IMR-90 (cell line): ENCODE measurements around the gene TBC1D24. TPM values are rescaled to one million over a fixed set of nuclear protein-coding genes. Genes with fewer than 3 reads are reported as not detected.

Experiments
- ATAC-seq: fragments of 200-7000 bp; cut with Tn5 transposase; 2 replicates; pipeline ENCODE4 v1.9.1; 2020; ENCODE audit warnings: low read depth, mild to moderate bottlenecking, moderate library complexity
- BruUV-seq: library from RNA; stranded (reverse); fragments of 400-500 nt; replicated peaks from 2 replicates; lab custom pipeline; 2021; lab: Mats Ljungman, UMichigan
- CTCF ChIA-PET: fragments of 300-600 bp; formaldehyde crosslinking; extraction: SDS; loops from one replicate; lab custom pipeline; 2021; ENCODE audit warnings: antibody characterized with exemption; lab: Yijun Ruan, JAX
- POLR2A ChIA-PET: fragments of 300-600 bp; sonication (Branson Sonifier 250); formaldehyde crosslinking; loops from one replicate; lab custom pipeline; 2022; ENCODE audit warnings: antibody characterized with exemption; ENCODE audit not compliant: unreplicated experiment; lab: Charles Lee
- DNase-seq: peaks from one replicate; pipeline ENCODE4 v3.0.0; 2013
- H2AFZ ChIP-seq: replicated peaks from 2 replicates; pipeline ENCODE3; 2013; ENCODE audit warnings: low read length, mild to moderate bottlenecking; ENCODE audit not compliant: poor library complexity
- H2AK5ac ChIP-seq: 2 replicates; pipeline ENCODE4 v1.6.1; 2013; ENCODE audit warnings: low read depth, low read length, inconsistent platforms
- H2AK9ac ChIP-seq: replicated peaks from 2 replicates; pipeline ENCODE3; 2013; ENCODE audit warnings: mild to moderate bottlenecking, low read depth, low read length, moderate library complexity; ENCODE audit not compliant: poor library complexity
- H2BK120ac ChIP-seq: 2 replicates; pipeline ENCODE4 v1.6.1; 2013; ENCODE audit warnings: low read depth, low read length, inconsistent platforms
- H2BK15ac ChIP-seq: 3 replicates; pipeline ENCODE4 v1.6.1; 2013; ENCODE audit warnings: low read depth, low read length, inconsistent platforms
- H2BK20ac ChIP-seq: 2 replicates; pipeline ENCODE4 v1.6.1; 2013; ENCODE audit warnings: low read depth, mild to moderate bottlenecking, inconsistent platforms, low read length, moderate library complexity
- H2BK5ac ChIP-seq: 2 replicates; pipeline ENCODE4 v1.6.1; 2013; ENCODE audit warnings: mild to moderate bottlenecking, low read depth, low read length, inconsistent platforms; ENCODE audit not compliant: poor library complexity, severe bottlenecking
- H3K14ac ChIP-seq: replicated peaks from 2 replicates; pipeline ENCODE4 v1.6.1; 2013; ENCODE audit warnings: low read depth, low read length, inconsistent platforms
- H3K18ac ChIP-seq: 2 replicates; pipeline ENCODE4 v1.6.1; 2013; ENCODE audit warnings: low read depth, low read length, control low read depth
- H3K23ac ChIP-seq: 2 replicates; pipeline ENCODE4 v1.6.1; 2013; ENCODE audit warnings: low read depth, low read length, inconsistent platforms
- H3K27ac ChIP-seq: 2 replicates; pipeline ENCODE4 v1.5.1; 2013; ENCODE audit warnings: mild to moderate bottlenecking, control low read depth, low read length; ENCODE audit not compliant: insufficient read depth
- H3K27me3 ChIP-seq: 2 replicates; pipeline ENCODE4 v1.6.1; 2013; ENCODE audit warnings: low read length; ENCODE audit not compliant: control insufficient read depth, insufficient read depth
- H3K36me3 ChIP-seq: 2 replicates; pipeline ENCODE4 v1.6.1; 2013; ENCODE audit warnings: low read length, mixed read lengths; ENCODE audit not compliant: control insufficient read depth, insufficient read depth
- H3K4ac ChIP-seq: 2 replicates; pipeline ENCODE4 v1.6.1; 2013; ENCODE audit warnings: low read depth, low read length, inconsistent platforms
- H3K4me1 ChIP-seq: 2 replicates; pipeline ENCODE4 v1.6.1; 2013; ENCODE audit warnings: low read length, mixed read lengths; ENCODE audit not compliant: control insufficient read depth, insufficient read depth
- H3K4me2 ChIP-seq: 2 replicates; pipeline ENCODE4 v1.6.1; 2013; ENCODE audit warnings: low read depth, mild to moderate bottlenecking, control low read depth, low read length, moderate library complexity
- H3K4me3 ChIP-seq: 2 replicates; pipeline ENCODE4 v1.5.1; 2013; ENCODE audit warnings: low read depth, mild to moderate bottlenecking, control low read depth, low read length, moderate library complexity; ENCODE audit not compliant: insufficient read depth
- H3K56ac ChIP-seq: 2 replicates; pipeline ENCODE4 v1.6.1; 2013; ENCODE audit warnings: low read length, inconsistent platforms; ENCODE audit not compliant: insufficient read depth; ENCODE audit errors: extremely low read depth
- H3K79me1 ChIP-seq, 2 experiments: 2 replicates each; pipeline ENCODE4 v1.6.1; 2013; ENCODE audit warnings: low read length in 2 of 2, inconsistent platforms in 1 of 2, low read depth in 1 of 2
- H3K9ac ChIP-seq: 2 replicates; pipeline ENCODE4 v1.6.1; 2013; ENCODE audit warnings: low read depth, low read length, control low read depth
- H3K9me1 ChIP-seq: 2 replicates; pipeline ENCODE4 v1.6.1; 2013; ENCODE audit warnings: low read length, inconsistent platforms; ENCODE audit not compliant: insufficient read depth
- H3K9me3 ChIP-seq: 2 replicates; pipeline ENCODE4 v1.6.1; 2013; ENCODE audit warnings: low read length; ENCODE audit not compliant: control insufficient read depth, insufficient read depth
- H4K20me1 ChIP-seq: 2 replicates; pipeline ENCODE4 v1.6.1; 2013; ENCODE audit warnings: low read length, inconsistent platforms; ENCODE audit not compliant: insufficient read depth
- H4K5ac ChIP-seq: 2 replicates; pipeline ENCODE4 v1.6.1; 2013; ENCODE audit warnings: mild to moderate bottlenecking, low read depth, low read length, control low read depth
- H4K8ac ChIP-seq, 2 experiments: 2 replicates each; pipeline ENCODE4 v1.6.1; 2013; ENCODE audit warnings: low read depth in 2 of 2, low read length in 2 of 2, control low read depth in 1 of 2, inconsistent platforms in 1 of 2
- H4K91ac ChIP-seq: 2 replicates; pipeline ENCODE4 v1.6.1; 2013; ENCODE audit warnings: low read depth, low read length, inconsistent platforms; ENCODE audit not compliant: insufficient read depth
- CEBPB ChIP-seq: IDR thresholded peaks from 2 replicates; pipeline ENCODE4 v1.6.1; 2012; ENCODE audit warnings: low read depth, low read length, improper control_type of control experiment
- CHD1 ChIP-seq: IDR thresholded peaks from 2 replicates; pipeline ENCODE4 v1.6.1; 2012; ENCODE audit warnings: low read depth, low read length, improper control_type of control experiment
- FOS ChIP-seq: fragments of 150-350 bp; IDR thresholded peaks from 2 replicates; pipeline ENCODE4 v1.6.1; 2016; ENCODE audit warnings: low read depth, low read length
- MAFK ChIP-seq: IDR thresholded peaks from 2 replicates; pipeline ENCODE4 v1.6.1; 2012; ENCODE audit warnings: low read depth, low read length, improper control_type of control experiment
- MAZ ChIP-seq: IDR thresholded peaks from 2 replicates; pipeline ENCODE4 v1.6.1; 2012; ENCODE audit warnings: low read depth, mild to moderate bottlenecking, low read length, improper control_type of control experiment, moderate library complexity, borderline replicate concordance
- MXI1 ChIP-seq: IDR thresholded peaks from 2 replicates; pipeline ENCODE4 v1.6.1; 2012; ENCODE audit warnings: low read depth, mild to moderate bottlenecking, low read length, moderate library complexity, borderline replicate concordance
- NFE2L2 ChIP-seq: fragments of 150-350 bp; IDR thresholded peaks from 2 replicates; pipeline ENCODE4 v1.6.1; 2016; ENCODE audit warnings: low read depth, mild to moderate bottlenecking, low read length
- RAD21 ChIP-seq: IDR thresholded peaks from 2 replicates; pipeline ENCODE4 v1.6.1; 2012; ENCODE audit warnings: low read length, improper control_type of control experiment
- RCOR1 ChIP-seq: IDR thresholded peaks from 2 replicates; pipeline ENCODE4 v1.6.1; 2012; ENCODE audit warnings: mild to moderate bottlenecking, low read length, improper control_type of control experiment; ENCODE audit not compliant: insufficient replicate concordance
- RFX5 ChIP-seq: IDR thresholded peaks from 2 replicates; pipeline ENCODE4 v1.8.0; 2012; ENCODE audit warnings: low read depth, mild to moderate bottlenecking, low read length, moderate library complexity
- SMC3 ChIP-seq: fragments of 150-350 bp; IDR thresholded peaks from 2 replicates; pipeline ENCODE4 v1.6.1; 2016; ENCODE audit warnings: low read depth, mild to moderate bottlenecking, antibody characterized with exemption, low read length, moderate library complexity
- USF2 ChIP-seq: fragments of 150-350 bp; IDR thresholded peaks from 2 replicates; pipeline ENCODE4 v1.6.1; 2017; ENCODE audit warnings: mild to moderate bottlenecking, antibody characterized with exemption, low read length, low read depth
- WGBS, 2 experiments: methylation state at CpG; one replicate each; pipeline versions ENCODE4 v1.1.5 to v1.1.7; 2013; ENCODE audit warnings: missing lambda C conversion rate in 2 of 2; ENCODE audit not compliant: insufficient read length in 1 of 2; ENCODE audit errors: extremely low coverage in 2 of 2; 5-methylcytosine and 5-hydroxymethylcytosine counted together
- dilution Hi-C: fragments of 300-500 bp; cut with HindIII; formaldehyde crosslinking; loops from one replicate; pipeline ENCODE4 v1.14.3; 2018; ENCODE audit warnings: low sequenced_read_pairs; ENCODE audit not compliant: unreplicated experiment
- in situ Hi-C: fragments of 300-500 bp; cut with MboI; formaldehyde crosslinking; loops from 3 replicates; pipeline ENCODE4 v1.14.3; 2019; ENCODE audit warnings: low sequenced_read_pairs, inconsistent platforms, mixed read lengths
- intact Hi-C: fragments of 100-400 bp; cut with micrococcal nuclease; formaldehyde crosslinking; loops from 2 replicates; pipeline ENCODE4 v1.10.0; 2022
- polyA plus RNA-seq, 3 experiments: library from polyadenylated mRNA; depleted of rRNA; stranded (reverse); fragments of >200 nt; gene quantifications; 2 replicates each; pipeline ENCODE4 v1.2.3, GENCODE V29; 2012; ENCODE audit warnings: low replicate concordance in 1 of 3
- total RNA-seq: library from RNA; depleted of rRNA; stranded (reverse); fragments of >200 nt; gene quantifications from 2 replicates; pipeline ENCODE4 v1.2.3, GENCODE V29; 2012
- TF ChIP-seq, protein P1 (sequence below): conservative IDR thresholded peaks from 2 replicates; pipeline ENCODE4 v1.5.1; 2012; ENCODE audit warnings: mild to moderate bottlenecking, low read depth, low read length, improper control_type of control experiment

Gene TBC1D24
- total and polyA plus RNA-seq, 2 of the 4 experiments (the other 2 are of a cell fraction), result 7.5 to 13.4 TPM

- Histone ChIP-seq H4K8ac (no peak overlapping the region), H2AFZ (peak overlapping the region; percentile 88), H2BK15ac (no peak overlapping the region), H2AK5ac (no peak overlapping the region), H3K4me2 (peak overlapping the region; percentile 1; the same call in 1 of the 2 replicates), H3K56ac (no peak overlapping the region), H4K91ac (no peak overlapping the region), H3K9me1 (no peaks in the 10 kb centered on the region), H3K18ac (no peak overlapping the region), H3K9me3 (no peaks in the 10 kb centered on the region), H3K4me1 (peaks cover 9% of the 10 kb centered on the region), H3K4ac (no peak overlapping the region), H3K9ac (no peak overlapping the region), H4K20me1 (peaks cover 17% of the 10 kb centered on the region), H2BK5ac (no peak overlapping the region), H2BK120ac (no peak overlapping the region), H3K14ac (no peak overlapping the region), H2AK9ac (peak overlapping the region; percentile 53), H3K4me3 (no peak overlapping the region), H2BK20ac (no peak overlapping the region), H3K36me3 (peaks cover 17% of the 10 kb centered on the region; the same call in 1 of the 2 replicates), H4K5ac (no peak overlapping the region), H3K79me1 (peaks cover 3 to 21% of the 10 kb centered on the region in 2 experiments; a peak in 2 of 4 replicates), H3K27ac (no peak overlapping the region), H3K27me3 (no peaks in the 10 kb centered on the region), H3K23ac (no peak overlapping the region)
- peak; percentile 97 for ATAC-seq
- DNase-seq, result peak; percentile 69
- 54% methylated on average over 10 of the region's 23 CpGs; no CpG with 5 or more reads in 1 of the 2 experiments for WGBS, 2 experiments
- intact Hi-C loops, result loop anchor here (1.0 to 2.0 kb wide), 3 partner anchors 27 to 161 kb away; partner anchors contain the start of gene ABCA3
- ChIA-PET POLR2A (no interaction called here), CTCF (interaction anchor here (0.7 to 1.0 kb wide), 3 partner anchors 12 to 33 kb away, joined by 3 to 4 read pairs (median 3); no protein-coding TSS in a partner anchor)
- no TSS peak for BruUV-seq
- dilution Hi-C loops, result no loop called here
- in situ Hi-C loops, result loop anchor here (10.0 kb wide), 1 partner anchor 246 kb away; the partner anchor contains the start of gene ECI1
- TF ChIP-seq MXI1 (peak; percentile 38; the same call in 1 of the 2 replicates), RFX5 (no peak), CEBPB (no peak), CHD1 (no peak), RAD21 (peak; percentile 95), MAFK (no peak), NFE2L2 (no peak), FOS (no peak), RCOR1 (no peak), USF2 (peak; percentile 49), MAZ (peak; percentile 51; the same call in 1 of the 2 replicates), SMC3 (peak; percentile 83)
- TF ChIP-seq, protein P1, sequence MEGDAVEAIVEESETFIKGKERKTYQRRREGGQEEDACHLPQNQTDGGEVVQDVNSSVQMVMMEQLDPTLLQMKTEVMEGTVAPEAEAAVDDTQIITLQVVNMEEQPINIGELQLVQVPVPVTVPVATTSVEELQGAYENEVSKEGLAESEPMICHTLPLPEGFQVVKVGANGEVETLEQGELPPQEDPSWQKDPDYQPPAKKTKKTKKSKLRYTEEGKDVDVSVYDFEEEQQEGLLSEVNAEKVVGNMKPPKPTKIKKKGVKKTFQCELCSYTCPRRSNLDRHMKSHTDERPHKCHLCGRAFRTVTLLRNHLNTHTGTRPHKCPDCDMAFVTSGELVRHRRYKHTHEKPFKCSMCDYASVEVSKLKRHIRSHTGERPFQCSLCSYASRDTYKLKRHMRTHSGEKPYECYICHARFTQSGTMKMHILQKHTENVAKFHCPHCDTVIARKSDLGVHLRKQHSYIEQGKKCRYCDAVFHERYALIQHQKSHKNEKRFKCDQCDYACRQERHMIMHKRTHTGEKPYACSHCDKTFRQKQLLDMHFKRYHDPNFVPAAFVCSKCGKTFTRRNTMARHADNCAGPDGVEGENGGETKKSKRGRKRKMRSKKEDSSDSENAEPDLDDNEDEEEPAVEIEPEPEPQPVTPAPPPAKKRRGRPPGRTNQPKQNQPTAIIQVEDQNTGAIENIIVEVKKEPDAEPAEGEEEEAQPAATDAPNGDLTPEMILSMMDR, result peak; percentile 96
Measured at GRCh38 chr16:2500918-2501750, 26.2 kb downstream of the TBC1D24 start.
